Liver (tissue), 9 donors: ENCODE results near the gene KPNA4. TPM values are rescaled to one million over a fixed set of nuclear protein-coding genes. Genes with fewer than 3 reads are reported as not detected.

Experiments
- DNase-seq: peaks from one replicate; pipeline ENCODE4 v3.0.0-alpha.2; 2017; ENCODE audit warnings: low spot score
- H3K27ac ChIP-seq, 2 donors: one replicate each; pipeline ENCODE4 v1.7.0; 2013; ENCODE audit warnings: inconsistent platforms in 2 of 2, low read length in 2 of 2, control low read depth in 1 of 2, low read depth in 1 of 2, mild to moderate bottlenecking in 1 of 2
- H3K27me3 ChIP-seq, 4 donors: one replicate each; pipeline versions ENCODE4 v1.6.1 to v1.7.0; 2013; ENCODE audit warnings: low read length in 3 of 4, inconsistent platforms in 1 of 4, mild to moderate bottlenecking in 1 of 4, moderate library complexity in 1 of 4; ENCODE audit not compliant: control insufficient read depth in 4 of 4, insufficient read depth in 4 of 4
- H3K36me3 ChIP-seq, 4 donors: one replicate each; pipeline versions ENCODE4 v1.6.1 to v1.7.0; 2013; ENCODE audit warnings: low read length in 3 of 4, mild to moderate bottlenecking in 3 of 4, low read depth in 1 of 4, moderate library complexity in 1 of 4; ENCODE audit not compliant: control insufficient read depth in 4 of 4, insufficient read depth in 3 of 4
- H3K4me1 ChIP-seq, 4 donors: one replicate each; pipeline versions ENCODE4 v1.6.1 to v1.7.0; 2013; ENCODE audit warnings: low read length in 3 of 4, mild to moderate bottlenecking in 3 of 4, moderate library complexity in 1 of 4; ENCODE audit not compliant: control insufficient read depth in 4 of 4, insufficient read depth in 4 of 4
- H3K4me3 ChIP-seq, 3 donors: one replicate each; pipeline versions ENCODE4 v1.6.1 to v1.7.0; 2013; ENCODE audit warnings: low read length in 3 of 3, control low read depth in 1 of 3, low read depth in 1 of 3, mild to moderate bottlenecking in 1 of 3
- H3K9ac ChIP-seq, 2 donors: one replicate each; pipeline ENCODE4 v1.7.0; 2013; ENCODE audit warnings: low read length in 2 of 2, mild to moderate bottlenecking in 2 of 2, moderate library complexity in 2 of 2, control low read depth in 1 of 2, low read depth in 1 of 2
- H3K9me3 ChIP-seq, 4 donors: one replicate each; pipeline versions ENCODE4 v1.6.1 to v1.7.0; 2013; ENCODE audit warnings: low read length in 3 of 4; ENCODE audit not compliant: control insufficient read depth in 4 of 4
- EGR1 ChIP-seq, 2 donors: IDR thresholded peaks; 2 replicates each; pipeline ENCODE4 v1.6.1; 2016 to 2018; ENCODE audit warnings: antibody characterized with exemption in 2 of 2, low read depth in 2 of 2
- FOXA1 ChIP-seq: IDR thresholded peaks from 2 replicates; pipeline ENCODE4 v1.6.1; 2016; ENCODE audit warnings: antibody characterized with exemption
- FOXA2 ChIP-seq: IDR thresholded peaks from 2 replicates; pipeline ENCODE4 v1.6.1; 2016; ENCODE audit warnings: antibody characterized with exemption
- GABPA ChIP-seq, 2 donors: IDR thresholded peaks in 1 of 2; conservative IDR thresholded peaks in 1 of 2; 2 replicates each; pipeline ENCODE4 v1.6.1; 2016; ENCODE audit warnings: antibody characterized with exemption in 2 of 2, mild to moderate bottlenecking in 1 of 2, moderate library complexity in 1 of 2
- HNF4A ChIP-seq, 2 donors: conservative IDR thresholded peaks; 2 replicates each; pipeline ENCODE4 v1.6.1; 2016; ENCODE audit warnings: antibody characterized with exemption in 2 of 2, mild to moderate bottlenecking in 2 of 2
- HNF4G ChIP-seq: IDR thresholded peaks from 2 replicates; pipeline ENCODE4 v1.6.1; 2016; ENCODE audit warnings: antibody characterized with exemption
- JUND ChIP-seq, 2 donors: IDR thresholded peaks; 2 replicates each; pipeline ENCODE4 v1.6.1; 2016; ENCODE audit warnings: antibody characterized with exemption in 2 of 2
- NR2F2 ChIP-seq: IDR thresholded peaks from 2 replicates; pipeline ENCODE4 v1.6.1; 2016; ENCODE audit warnings: antibody characterized with exemption
- RAD21 ChIP-seq, 2 donors: IDR thresholded peaks; 2 replicates each; pipeline ENCODE4 v1.6.1; 2016; ENCODE audit warnings: antibody characterized with exemption in 2 of 2, mild to moderate bottlenecking in 2 of 2
- RXRA ChIP-seq, 2 donors: IDR thresholded peaks; 2 replicates each; pipeline ENCODE4 v1.6.1; 2017 to 2018; ENCODE audit warnings: antibody characterized with exemption in 2 of 2, mild to moderate bottlenecking in 1 of 2
- SP1 ChIP-seq: IDR thresholded peaks from 2 replicates; pipeline ENCODE4 v1.6.1; 2018; ENCODE audit warnings: antibody characterized with exemption, mild to moderate bottlenecking
- TAF1 ChIP-seq: conservative IDR thresholded peaks from 2 replicates; pipeline ENCODE4 v1.6.1; 2016; ENCODE audit warnings: antibody characterized with exemption, mild to moderate bottlenecking
- YY1 ChIP-seq: IDR thresholded peaks from 2 replicates; pipeline ENCODE4 v1.6.1; 2016; ENCODE audit warnings: antibody characterized with exemption, mild to moderate bottlenecking
- WGBS: extraction: QIAGEN DNeasy Blood & Tissue Kit; methylation state at CpG from one replicate; pipeline ENCODE4 v1.1.7; 2013; 5-methylcytosine and 5-hydroxymethylcytosine counted together
- polyA plus RNA-seq, 2 donors: library from polyadenylated mRNA; stranded (reverse) in 1 of 2; unstranded in 1 of 2; fragments of 200-250 nt in 1 of 2; fragments of >200 nt in 1 of 2; fragmentation: Nextera tagmentation in 1 of 2; extraction: Ambion mirVana in 1 of 2; gene quantifications; one replicate each; pipeline versions ENCODE4 v1.2.1 to v1.2.3, GENCODE V29; 2013 to 2015
- total RNA-seq, 2 donors: library from RNA; depleted of rRNA; stranded (reverse); fragments of >200 nt; gene quantifications; one replicate each; pipeline ENCODE4 v1.2.3, GENCODE V29; 2014
- TF ChIP-seq, protein P1 (sequence below): IDR thresholded peaks from 2 replicates; pipeline ENCODE4 v1.6.1; 2016; ENCODE audit warnings: antibody characterized with exemption
- TF ChIP-seq, protein P2 (sequence below): IDR thresholded peaks from 2 replicates; pipeline ENCODE4 v1.6.1; 2016; ENCODE audit warnings: antibody characterized with exemption
- TF ChIP-seq, protein P3 (sequence below): fragments of 150-350 bp; IDR thresholded peaks from 2 replicates; pipeline ENCODE4 v1.5.1; 2017; ENCODE audit warnings: improper control_type of control experiment, low read depth, low read length; ENCODE audit not compliant: missing input control
- TF ChIP-seq, protein P4 (sequence below): IDR thresholded peaks from 2 replicates; pipeline ENCODE4 v1.6.1; 2016; ENCODE audit warnings: antibody characterized with exemption
- donor health status: healthy.
- donor health status: healthy.
- donor health status: healthy.
- donor health status: healthy.
- donor health status: healthy.

Gene KPNA4
- total and polyA plus RNA-seq, 4 donors, result 6.1 to 14.1 (median 10.3) TPM

DNA sequence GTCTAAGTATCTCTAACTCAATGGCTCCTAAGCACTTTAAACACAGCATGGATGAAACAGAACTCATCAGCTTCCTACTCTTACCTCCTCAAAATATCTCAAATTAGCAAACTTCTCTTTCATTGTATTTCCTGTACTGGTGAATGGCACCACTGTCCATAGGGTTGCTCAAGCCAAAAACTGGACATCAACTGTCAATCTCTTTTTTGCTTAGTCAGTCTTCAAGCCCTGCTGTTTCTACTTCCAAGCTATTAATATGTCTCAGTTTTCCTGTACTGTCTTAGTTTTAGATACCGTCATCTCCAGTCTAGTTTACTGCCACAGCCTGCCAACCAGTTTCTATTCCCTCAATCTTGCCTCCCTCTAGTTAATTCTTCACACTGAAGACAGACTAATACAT, 48.3 kb upstream of the KPNA4 start:
- H3K27me3 ChIP-seq, result no peaks in the 10 kb centered on the region
- TF ChIP-seq, protein P1, sequence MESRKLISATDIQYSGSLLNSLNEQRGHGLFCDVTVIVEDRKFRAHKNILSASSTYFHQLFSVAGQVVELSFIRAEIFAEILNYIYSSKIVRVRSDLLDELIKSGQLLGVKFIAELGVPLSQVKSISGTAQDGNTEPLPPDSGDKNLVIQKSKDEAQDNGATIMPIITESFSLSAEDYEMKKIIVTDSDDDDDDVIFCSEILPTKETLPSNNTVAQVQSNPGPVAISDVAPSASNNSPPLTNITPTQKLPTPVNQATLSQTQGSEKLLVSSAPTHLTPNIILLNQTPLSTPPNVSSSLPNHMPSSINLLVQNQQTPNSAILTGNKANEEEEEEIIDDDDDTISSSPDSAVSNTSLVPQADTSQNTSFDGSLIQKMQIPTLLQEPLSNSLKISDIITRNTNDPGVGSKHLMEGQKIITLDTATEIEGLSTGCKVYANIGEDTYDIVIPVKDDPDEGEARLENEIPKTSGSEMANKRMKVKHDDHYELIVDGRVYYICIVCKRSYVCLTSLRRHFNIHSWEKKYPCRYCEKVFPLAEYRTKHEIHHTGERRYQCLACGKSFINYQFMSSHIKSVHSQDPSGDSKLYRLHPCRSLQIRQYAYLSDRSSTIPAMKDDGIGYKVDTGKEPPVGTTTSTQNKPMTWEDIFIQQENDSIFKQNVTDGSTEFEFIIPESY, result no peak
- no peak for TF ChIP-seq GABPA (IDR thresholded peaks at IDR 0.05 in 1 of 2, conservative IDR thresholded peaks at IDR 0.05 in 1 of 2)
- no peak for TF ChIP-seq RXRA (IDR thresholded peaks at IDR 0.05)
- TF ChIP-seq, protein P2, sequence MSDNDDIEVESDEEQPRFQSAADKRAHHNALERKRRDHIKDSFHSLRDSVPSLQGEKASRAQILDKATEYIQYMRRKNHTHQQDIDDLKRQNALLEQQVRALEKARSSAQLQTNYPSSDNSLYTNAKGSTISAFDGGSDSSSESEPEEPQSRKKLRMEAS, result no peak
- no peak for TF ChIP-seq RAD21 (IDR thresholded peaks at IDR 0.05)
- TF ChIP-seq, protein P3, sequence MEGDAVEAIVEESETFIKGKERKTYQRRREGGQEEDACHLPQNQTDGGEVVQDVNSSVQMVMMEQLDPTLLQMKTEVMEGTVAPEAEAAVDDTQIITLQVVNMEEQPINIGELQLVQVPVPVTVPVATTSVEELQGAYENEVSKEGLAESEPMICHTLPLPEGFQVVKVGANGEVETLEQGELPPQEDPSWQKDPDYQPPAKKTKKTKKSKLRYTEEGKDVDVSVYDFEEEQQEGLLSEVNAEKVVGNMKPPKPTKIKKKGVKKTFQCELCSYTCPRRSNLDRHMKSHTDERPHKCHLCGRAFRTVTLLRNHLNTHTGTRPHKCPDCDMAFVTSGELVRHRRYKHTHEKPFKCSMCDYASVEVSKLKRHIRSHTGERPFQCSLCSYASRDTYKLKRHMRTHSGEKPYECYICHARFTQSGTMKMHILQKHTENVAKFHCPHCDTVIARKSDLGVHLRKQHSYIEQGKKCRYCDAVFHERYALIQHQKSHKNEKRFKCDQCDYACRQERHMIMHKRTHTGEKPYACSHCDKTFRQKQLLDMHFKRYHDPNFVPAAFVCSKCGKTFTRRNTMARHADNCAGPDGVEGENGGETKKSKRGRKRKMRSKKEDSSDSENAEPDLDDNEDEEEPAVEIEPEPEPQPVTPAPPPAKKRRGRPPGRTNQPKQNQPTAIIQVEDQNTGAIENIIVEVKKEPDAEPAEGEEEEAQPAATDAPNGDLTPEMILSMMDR, result no peak
- TF ChIP-seq SP1, result no peak
- no peak for TF ChIP-seq HNF4G
- no peak for TF ChIP-seq NR2F2
- TF ChIP-seq, protein P4, sequence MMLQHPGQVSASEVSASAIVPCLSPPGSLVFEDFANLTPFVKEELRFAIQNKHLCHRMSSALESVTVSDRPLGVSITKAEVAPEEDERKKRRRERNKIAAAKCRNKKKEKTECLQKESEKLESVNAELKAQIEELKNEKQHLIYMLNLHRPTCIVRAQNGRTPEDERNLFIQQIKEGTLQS, result no peak
- TF ChIP-seq HNF4A (conservative IDR thresholded peaks at IDR 0.05), result no peak
- no peak for TF ChIP-seq TAF1
- TF ChIP-seq JUND (IDR thresholded peaks at IDR 0.05), result no peak
- no peak for TF ChIP-seq FOXA2
- peaks cover 3 to 15% (median 10%) of the 10 kb centered on the region in 4 donors for H3K4me1 ChIP-seq
- no peak overlapping the region for H3K27ac ChIP-seq
- H3K4me3 ChIP-seq, result no peak overlapping the region
- DNase-seq, result no peak
- H3K9ac ChIP-seq, result no peak overlapping the region
- H3K36me3 ChIP-seq, result no peaks in the 10 kb centered on the region
- 97% methylated on average over 1 of the region's 1 CpG for WGBS
- H3K9me3 ChIP-seq, result no peaks in the 10 kb centered on the region

DNA sequence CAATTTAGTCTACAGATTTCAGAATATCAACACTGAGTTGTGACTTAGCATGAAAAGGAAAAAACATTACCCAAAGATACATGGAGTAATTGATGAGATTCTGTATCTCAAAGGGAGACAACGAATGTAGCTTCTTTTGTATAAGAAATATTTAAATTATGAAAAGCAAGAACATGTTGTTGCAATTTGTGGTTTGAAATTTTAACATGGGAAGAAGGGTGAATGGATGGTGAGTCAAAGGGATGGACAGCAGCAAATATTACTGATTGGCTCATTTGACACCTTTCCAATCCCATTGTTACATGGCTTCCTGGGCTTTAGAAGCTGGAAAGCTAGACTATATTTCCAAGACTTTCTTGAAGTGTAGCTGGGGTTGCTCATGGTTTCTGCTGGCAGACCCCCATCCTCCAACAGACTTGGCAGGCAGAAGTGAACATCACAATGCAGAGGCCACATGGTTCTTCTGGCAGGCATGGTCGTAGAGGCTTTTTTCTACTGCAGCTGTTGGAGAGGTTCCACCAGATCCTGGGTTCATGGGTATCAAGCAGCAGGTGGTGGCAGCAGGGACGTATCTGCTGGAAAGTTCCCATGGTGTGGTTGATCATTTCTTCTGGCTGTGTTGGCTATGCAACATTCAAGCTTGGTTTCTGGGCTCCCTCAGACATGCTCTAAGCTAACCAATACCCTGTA, 47.2 kb upstream of the KPNA4 start:
- no peak for DNase-seq
- Histone ChIP-seq H3K36me3 (no peaks in the 10 kb centered on the region), H3K4me3 (no peak overlapping the region), H3K9ac (no peak overlapping the region), H3K9me3 (no peaks in the 10 kb centered on the region), H3K4me1 (peaks cover 0 to 4% (median 3%) of the 10 kb centered on the region in 4 donors), H3K27me3 (no peaks in the 10 kb centered on the region), H3K27ac (no peak overlapping the region)
- 86% methylated on average over 3 of the region's 3 CpGs for WGBS
- TF ChIP-seq, protein P1, result no peak
- TF ChIP-seq NR2F2 (no peak), GABPA (IDR thresholded peaks at IDR 0.05 in 1 of 2, conservative IDR thresholded peaks at IDR 0.05 in 1 of 2) (no peak), FOXA2 (no peak), TAF1 (no peak), YY1 (no peak), FOXA1 (no peak), HNF4G (no peak), SP1 (no peak), EGR1 (IDR thresholded peaks at IDR 0.05; ENCODE audit: low read depth in 2 of 2) (no peak)
- TF ChIP-seq, protein P3, result no peak
- TF ChIP-seq, protein P4, result no peak
- TF ChIP-seq, protein P2, result no peak
